Forelimb muscle (tissue), 1 donor: ENCODE data around the gene SERPINB13. TPM values are rescaled to one million over a fixed set of nuclear protein-coding genes. Genes with fewer than 3 reads are reported as not detected.
"Not testable (repeated sequence)": the region's sequence is repeated elsewhere in the genome, so short reads cannot be mapped to it uniquely, and the experiment has no call there.

Experiments used
- DNase-seq: peaks from one replicate; pipeline ENCODE4 v3.0.0-alpha.2; 2013; ENCODE audit warnings: low read depth
- polyA plus RNA-seq: library from polyadenylated mRNA; unstranded; fragments of 120-200 nt; gene quantifications from one replicate; pipeline ENCODE4 v1.2.1, GENCODE V29; 2013; ENCODE audit not compliant: insufficient read length

SERPINB13 gene
- polyA plus RNA-seq, 1 donor: not detected

DNA sequence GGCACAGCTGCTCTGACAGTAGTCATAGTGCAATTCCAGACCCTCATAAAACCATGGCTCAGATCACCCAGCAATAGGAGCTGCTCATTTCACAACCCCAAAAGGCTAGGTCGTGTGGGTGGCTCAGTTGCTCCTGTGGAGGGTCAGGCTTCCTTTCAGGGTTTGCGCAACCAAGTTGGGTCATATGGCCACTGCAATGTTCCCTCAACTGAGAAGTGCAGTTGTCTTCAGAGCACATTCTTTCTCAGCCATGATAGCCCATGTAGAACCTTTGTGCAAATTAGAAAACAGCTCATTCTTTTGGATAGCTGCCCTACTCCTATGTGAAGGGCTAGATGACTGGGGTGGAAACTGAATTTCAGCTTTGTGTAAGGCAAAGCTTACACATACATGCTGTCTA lies 3.2 kb downstream of the SERPINB13 start:
- DNase-seq: no peak

DNA sequence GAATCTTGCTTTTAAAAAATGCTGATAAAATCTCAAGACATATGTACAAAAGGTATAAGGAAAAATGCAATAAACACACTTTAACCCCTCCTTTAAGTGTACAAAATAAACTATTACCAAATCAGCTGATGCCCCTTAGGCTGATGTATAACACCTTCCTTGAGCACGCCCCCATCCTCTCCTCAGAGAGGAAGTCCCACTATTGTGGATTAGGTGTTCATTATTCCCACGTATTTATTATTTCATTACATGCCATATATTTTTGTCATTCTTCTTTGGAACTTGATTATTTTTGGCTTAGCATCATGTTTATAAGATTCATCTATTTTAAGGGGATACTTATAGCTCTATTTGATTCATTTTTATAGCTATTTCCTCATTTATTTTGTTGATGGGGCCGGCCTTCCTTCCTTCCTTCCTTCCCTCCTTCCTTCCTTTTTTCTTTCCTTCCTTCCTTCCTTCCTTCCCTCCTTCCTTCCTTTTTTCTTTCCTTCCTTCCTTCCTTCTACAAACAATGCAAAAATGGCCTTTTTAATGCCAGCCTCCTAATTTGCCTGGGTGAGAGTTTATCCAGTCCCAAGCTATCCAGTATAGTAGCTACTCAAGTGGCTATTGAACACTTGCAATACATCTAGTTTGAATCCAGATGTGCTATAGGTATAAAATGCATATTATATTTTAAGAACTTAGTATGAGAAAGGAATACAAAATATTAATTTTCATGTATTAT lies 4.0 kb downstream of the SERPINB13 start:
- no peak for DNase-seq

- DNase-seq: no peak
These were observed 4.6 kb downstream of the SERPINB13 start for GRCh38 chr18:63591725-63592124.

DNA sequence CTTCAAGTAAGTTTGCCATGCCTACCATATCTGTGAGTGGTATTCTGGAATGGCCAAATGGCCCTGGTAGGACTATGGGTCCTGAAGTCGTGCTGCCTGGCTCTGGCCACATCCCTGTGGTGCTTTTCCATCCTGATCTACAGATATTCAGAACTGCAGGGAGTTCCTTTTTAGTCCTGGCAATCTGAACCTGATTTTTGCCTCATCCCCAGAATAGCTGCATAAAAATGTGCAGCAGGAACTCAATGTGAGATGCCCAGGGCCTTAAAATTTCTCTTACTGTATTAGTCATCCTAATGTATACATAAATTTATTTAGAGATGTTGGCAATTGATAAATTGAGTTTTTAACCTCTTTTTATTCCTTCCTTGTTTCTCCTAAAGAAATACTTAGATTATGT lies 5.3 kb downstream of the SERPINB13 start:
- no peak for DNase-seq

DNA sequence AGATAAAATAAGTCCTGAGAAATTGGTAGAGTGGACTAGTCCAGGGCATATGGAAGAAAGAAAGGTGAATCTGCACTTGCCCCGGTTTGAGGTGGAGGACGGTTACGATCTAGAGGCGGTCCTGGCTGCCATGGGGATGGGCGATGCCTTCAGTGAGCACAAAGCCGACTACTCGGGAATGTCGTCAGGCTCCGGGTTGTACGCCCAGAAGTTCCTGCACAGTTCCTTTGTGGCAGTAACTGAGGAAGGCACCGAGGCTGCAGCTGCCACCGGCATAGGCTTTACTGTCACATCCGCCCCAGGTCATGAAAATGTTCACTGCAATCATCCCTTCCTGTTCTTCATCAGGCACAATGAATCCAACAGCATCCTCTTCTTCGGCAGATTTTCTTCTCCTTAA lies 9.8 kb downstream of the SERPINB13 start:
- no peak for DNase-seq

DNA sequence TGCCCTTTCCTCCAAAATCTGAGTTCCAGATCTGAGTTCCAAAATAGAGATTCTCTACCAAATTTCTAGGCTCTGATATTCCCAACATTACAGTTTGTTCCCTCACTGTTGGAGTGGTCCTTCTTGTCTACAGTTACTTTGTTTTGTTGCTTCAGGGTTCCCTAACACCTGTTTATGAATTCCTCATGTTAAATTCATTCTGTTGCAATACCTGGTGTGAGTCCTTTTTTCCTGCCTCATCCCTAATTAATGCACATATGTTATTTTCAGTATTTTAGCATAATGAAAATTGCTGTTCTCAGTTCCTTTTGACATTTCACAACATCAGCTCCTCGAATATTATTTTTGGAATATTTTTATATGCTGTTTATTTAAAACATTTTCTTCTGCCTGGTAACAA lies 16.2 kb downstream of the SERPINB13 start:
- DNase-seq: no peak

DNA sequence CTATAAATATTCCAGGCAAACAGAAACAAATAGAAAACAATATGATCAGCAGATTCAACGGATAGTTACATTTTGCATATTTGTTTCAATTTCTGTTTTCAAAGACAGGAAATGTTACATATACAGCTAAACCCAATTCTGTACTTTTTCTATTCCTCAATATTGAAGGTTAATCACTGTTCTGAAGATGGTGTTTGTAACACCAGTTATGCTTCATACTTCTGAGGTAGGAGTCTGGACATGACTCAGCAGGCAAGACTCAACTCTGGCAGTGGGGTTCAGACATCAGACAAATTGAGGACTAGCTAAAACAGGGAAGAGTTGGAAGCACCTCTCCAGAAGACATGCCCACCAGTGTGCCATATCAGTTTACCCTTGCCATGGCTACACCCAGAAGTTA lies 16.6 kb downstream of the SERPINB13 start:
- DNase-seq: no peak

GRCh38 chr18:63604791-63605567 lies 17.8 kb downstream of the SERPINB13 start:
- DNase-seq: no peak

GRCh38 chr18:63606526-63606925 lies 19.4 kb downstream of the SERPINB13 start:
- no peak for DNase-seq

- DNase-seq: no peak
These were observed 26.3 kb downstream of the SERPINB13 start for GRCh38 chr18:63613420-63613819.

DNA sequence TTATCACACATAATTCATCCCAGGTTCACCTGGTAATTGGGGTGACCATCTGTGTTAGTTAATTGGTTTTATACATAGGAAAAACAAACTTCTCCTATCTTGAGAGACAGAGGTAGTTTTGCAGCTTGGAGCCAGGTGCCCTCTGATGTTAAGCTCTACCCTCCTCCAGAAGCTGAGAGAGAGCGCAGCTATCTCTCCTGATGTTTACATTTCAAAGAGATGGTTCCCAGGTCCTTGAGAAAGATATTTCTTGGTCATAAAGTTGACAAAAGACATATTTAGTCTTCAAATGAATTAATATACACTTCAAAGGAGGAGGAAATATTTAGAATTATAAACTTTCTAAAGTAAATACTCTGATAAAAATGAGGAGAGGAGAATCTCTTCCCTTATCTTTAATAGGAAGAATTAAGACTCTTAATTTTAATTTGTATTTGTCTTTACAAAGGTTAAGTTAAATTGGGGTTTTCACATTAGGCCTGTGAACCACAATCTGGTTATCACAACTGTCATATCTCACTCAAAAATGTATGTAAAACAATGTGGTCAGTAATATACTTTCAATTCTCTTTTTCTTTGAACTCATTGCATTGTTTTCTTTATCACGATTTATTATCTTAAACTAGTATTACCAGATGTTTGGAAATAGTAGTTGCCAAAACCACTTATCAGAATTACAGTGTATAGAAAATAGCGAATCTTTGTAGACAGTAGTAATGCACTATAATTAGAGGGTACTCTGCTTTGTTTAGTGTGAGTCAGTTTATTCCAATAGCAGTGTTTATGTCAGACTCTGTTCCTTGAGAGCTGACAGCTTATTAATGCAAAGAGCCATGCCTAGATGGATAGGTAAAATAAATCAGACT lies 30.1 kb downstream of the SERPINB13 start:
- no peak for DNase-seq

- no peak for DNase-seq
These were observed 30.7 kb downstream of the SERPINB13 start for GRCh38 chr18:63617915-63618234.

DNA sequence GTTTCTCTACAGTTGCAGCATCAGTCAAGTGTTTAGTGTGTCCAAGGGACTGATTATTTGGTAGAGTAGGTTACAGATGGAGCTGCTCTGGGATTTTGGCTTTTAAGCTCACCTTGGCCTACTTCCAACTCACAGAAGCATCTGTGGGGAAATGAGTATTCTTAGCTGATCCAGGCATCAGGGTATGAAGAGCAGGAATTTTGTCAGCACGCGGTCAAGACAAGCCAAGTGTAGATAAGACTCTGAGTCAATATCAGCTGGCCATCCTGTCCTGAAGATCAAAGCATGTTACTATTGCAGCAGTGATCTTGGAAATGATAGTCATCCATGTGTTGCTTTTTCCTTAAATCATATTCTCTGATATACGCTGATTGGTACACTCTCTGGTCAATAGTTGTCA lies 32.5 kb downstream of the SERPINB13 start:
- no peak for DNase-seq

GRCh38 chr18:63624863-63625262 lies 37.7 kb downstream of the SERPINB13 start:
- DNase-seq: no peak

GRCh38 chr18:63626431-63626830 lies 39.3 kb downstream of the SERPINB13 start:
- no peak for DNase-seq

DNA sequence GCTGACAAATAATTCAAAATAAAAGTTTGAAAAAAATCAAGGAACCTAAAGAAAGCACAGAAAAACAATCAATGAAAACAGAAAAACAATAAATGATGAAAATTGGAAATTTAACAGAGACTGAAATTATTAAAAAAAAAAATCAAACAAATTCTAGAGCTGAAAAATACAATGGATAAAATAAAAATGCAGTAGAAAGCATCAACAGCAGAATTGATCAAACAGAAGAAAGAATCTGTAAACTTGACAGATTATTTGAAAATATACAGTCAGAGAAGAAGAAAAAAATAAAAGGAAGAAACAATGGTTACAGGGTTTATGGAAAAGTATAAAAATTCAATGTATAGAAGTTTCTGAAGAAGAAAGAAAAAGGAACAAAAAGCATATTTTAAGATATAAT lies 40.7 kb downstream of the SERPINB13 start:
- DNase-seq: no peak

DNA sequence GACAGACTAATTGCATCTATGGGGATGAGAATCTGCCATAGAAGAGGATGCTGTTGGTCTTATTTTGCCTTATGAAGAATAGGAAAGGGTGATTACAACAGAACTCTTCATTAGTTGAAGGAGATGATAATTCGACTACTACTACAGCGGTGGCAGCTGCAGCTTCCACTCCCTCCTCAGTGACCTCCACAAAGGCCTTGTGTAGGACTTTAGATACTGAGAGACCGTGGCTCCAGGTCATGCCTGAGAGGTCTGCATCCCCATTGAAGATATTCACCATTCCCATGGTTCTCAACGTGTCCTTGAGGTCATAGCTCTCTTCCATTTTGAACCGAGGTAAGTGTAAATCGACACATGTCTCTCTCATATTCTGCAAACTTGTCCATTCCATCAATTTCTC lies 50.6 kb downstream of the SERPINB13 start:
- DNase-seq: no peak

- DNase-seq: not testable (repeated sequence)
These were observed 54.1 kb downstream of the SERPINB13 start for GRCh38 chr18:63641157-63641680.

- not testable (repeated sequence) for DNase-seq
These were observed 55.7 kb downstream of the SERPINB13 start for GRCh38 chr18:63642668-63643356.

DNA sequence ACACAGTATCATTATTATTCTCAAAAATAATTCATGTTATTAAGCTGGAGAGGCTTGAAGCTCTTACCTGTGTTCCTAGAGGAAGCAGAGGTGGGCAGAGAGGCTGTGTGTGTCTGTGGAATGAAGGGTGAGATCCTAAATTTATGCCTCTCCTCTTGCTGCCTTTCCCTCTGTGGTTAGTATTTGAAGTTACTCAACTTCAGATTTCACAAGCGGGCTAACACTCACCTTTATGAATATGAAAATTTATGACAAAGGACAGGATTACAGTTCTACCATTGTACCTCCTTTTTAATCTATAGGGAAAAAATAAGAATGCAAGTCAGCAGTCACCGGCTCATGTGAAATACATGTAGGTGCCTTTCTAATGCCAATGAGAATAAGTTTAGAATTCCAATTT lies 57.0 kb downstream of the SERPINB13 start, which contains the start of gene SERPINB4:
TSS of gene SERPINB4 (minus strand) at position 115 of the 400 bp plus-strand sequence. CDS start 679 bp downstream, outside the sequence.
- not testable (repeated sequence) for DNase-seq

GRCh38 chr18:63644694-63645093 lies 57.6 kb downstream of the SERPINB13 start:
- not testable (repeated sequence) for DNase-seq
